H1 (cell line): ENCODE data around the gene INPP4B. TPM values are rescaled to one million over a fixed set of nuclear protein-coding genes. Genes with fewer than 3 reads are reported as not detected.

Experiments
- CTCF ChIA-PET: fragments of 300-600 bp; sonication (Branson Sonifier 250); formaldehyde crosslinking; loops from one replicate; lab custom pipeline; 2021; ENCODE audit not compliant: partially characterized antibody; lab: Charles Lee
- POLR2A ChIA-PET: fragments of 300-600 bp; sonication (Branson Sonifier 250); formaldehyde crosslinking; loops from one replicate; lab custom pipeline; 2021; ENCODE audit warnings: inconsistent platforms; ENCODE audit not compliant: partially characterized antibody; lab: Charles Lee
- DNase-seq, 2 experiments: peaks; one replicate each; pipeline versions ENCODE4 v3.0.0 to v3.0.0-alpha.2; 2010 to 2022; ENCODE audit warnings: low spot score in 2 of 2, low read depth in 1 of 2, mixed read lengths in 1 of 2
- FAIRE-seq: peaks from 2 replicates; lab custom pipeline; 2011; peaks lifted over from hg19 to GRCh38; lab: Jason Lieb, UNC
- H2AFZ ChIP-seq: 2 replicates; pipeline ENCODE4 v1.8.1; 2012; ENCODE audit warnings: low read length, inconsistent platforms
- H2AK5ac ChIP-seq: 2 replicates; pipeline ENCODE4 v1.6.1; 2013; ENCODE audit warnings: low read depth, low read length
- H2BK120ac ChIP-seq: replicated peaks from 2 replicates; pipeline ENCODE3; 2013; ENCODE audit warnings: low read depth, low read length, inconsistent platforms
- H2BK12ac ChIP-seq: 2 replicates; pipeline ENCODE4 v1.6.1; 2013; ENCODE audit warnings: low read depth, low read length
- H2BK15ac ChIP-seq: 2 replicates; pipeline ENCODE4 v1.6.1; 2013; ENCODE audit warnings: low read length
- H2BK20ac ChIP-seq: 2 replicates; pipeline ENCODE4 v1.6.1; 2013; ENCODE audit warnings: low read length
- H2BK5ac ChIP-seq: 2 replicates; pipeline ENCODE4 v1.6.1; 2013; ENCODE audit warnings: low read depth, low read length
- H3K14ac ChIP-seq: 2 replicates; pipeline ENCODE4 v1.6.1; 2013; ENCODE audit warnings: inconsistent platforms; ENCODE audit not compliant: insufficient read length
- H3K18ac ChIP-seq: 2 replicates; pipeline ENCODE4 v1.6.1; 2013; ENCODE audit warnings: low read length; ENCODE audit errors: extremely low read depth
- H3K23ac ChIP-seq: 2 replicates; pipeline ENCODE4 v1.6.1; 2013; ENCODE audit warnings: inconsistent platforms; ENCODE audit not compliant: insufficient read length
- H3K23me2 ChIP-seq: 2 replicates; pipeline ENCODE4 v1.6.1; 2013; ENCODE audit warnings: low read depth, low read length
- H3K27ac ChIP-seq: 2 replicates; pipeline ENCODE4 v1.6.1; 2011; ENCODE audit warnings: low read depth, low read length, inconsistent platforms
- H3K27me3 ChIP-seq, 4 experiments: replicated peaks in 1 of 4; 1 replicate in 1 of 4; 2 replicates in 3 of 4; pipeline versions ENCODE4 v1.6.1 to v1.8.1; 2011 to 2013; ENCODE audit warnings: low read length in 3 of 4, mild to moderate bottlenecking in 3 of 4, inconsistent platforms in 2 of 4, mixed read lengths in 2 of 4, moderate library complexity in 1 of 4; ENCODE audit not compliant: control insufficient read depth in 3 of 4, insufficient read depth in 3 of 4; ENCODE audit errors: extremely low read depth in 1 of 4
- H3K36me3 ChIP-seq, 4 experiments: 2 replicates each; pipeline versions ENCODE4 v1.6.1 to v1.8.1; 2011 to 2013; ENCODE audit warnings: mild to moderate bottlenecking in 4 of 4, low read length in 3 of 4, moderate library complexity in 2 of 4, control low read depth in 1 of 4, inconsistent platforms in 1 of 4; ENCODE audit not compliant: insufficient read depth in 4 of 4, control insufficient read depth in 2 of 4
- H3K4ac ChIP-seq: replicated peaks from 2 replicates; pipeline ENCODE3; 2013; ENCODE audit warnings: low read length, low read depth, mixed read lengths, inconsistent platforms; ENCODE audit not compliant: insufficient read length
- H3K4me1 ChIP-seq, 4 experiments: replicated peaks in 1 of 4; 1 replicate in 1 of 4; 2 replicates in 3 of 4; pipeline versions ENCODE4 v1.6.1 to v1.8.1; 2011 to 2013; ENCODE audit warnings: low read length in 3 of 4, inconsistent platforms in 2 of 4, mixed read lengths in 1 of 4; ENCODE audit not compliant: insufficient read depth in 4 of 4, control insufficient read depth in 3 of 4
- H3K4me2 ChIP-seq, 2 experiments: 2 replicates each; pipeline versions ENCODE4 v1.6.1 to v1.8.1; 2011 to 2013; ENCODE audit warnings: low read depth in 2 of 2, low read length in 2 of 2, control low read depth in 1 of 2, inconsistent platforms in 1 of 2, mild to moderate bottlenecking in 1 of 2; ENCODE audit not compliant: insufficient read depth in 1 of 2
- H3K4me3 ChIP-seq, 4 experiments: fragments of 200-600, 300-600 bp in 1 of 4; sonication (generic), shearing (Covaris generic), sonication (Bioruptor Twin) in 1 of 4; 2 replicates each; pipeline versions ENCODE4 v1.5.1 to v1.8.1; 2011 to 2016; ENCODE audit warnings: low read length in 4 of 4, low read depth in 3 of 4, control low read depth in 2 of 4, inconsistent platforms in 2 of 4, mild to moderate bottlenecking in 2 of 4, mixed read lengths in 1 of 4, moderate library complexity in 1 of 4; ENCODE audit not compliant: insufficient read depth in 2 of 4; ENCODE audit errors: extremely low read depth in 1 of 4
- H3K56ac ChIP-seq: replicated peaks from 2 replicates; pipeline ENCODE3; 2013; ENCODE audit warnings: low read depth, mild to moderate bottlenecking, mixed read lengths, low read length, inconsistent platforms; ENCODE audit not compliant: insufficient read length
- H3K79me1 ChIP-seq: 2 replicates; pipeline ENCODE4 v1.6.1; 2013; ENCODE audit warnings: low read depth, low read length, control low read depth
- H3K79me2 ChIP-seq, 2 experiments: 2 replicates each; pipeline versions ENCODE4 v1.6.1 to v1.8.1; 2012 to 2013; ENCODE audit warnings: low read length in 2 of 2, mild to moderate bottlenecking in 2 of 2, inconsistent platforms in 1 of 2; ENCODE audit not compliant: insufficient read depth in 2 of 2, control insufficient read depth in 1 of 2
- H3K9ac ChIP-seq, 4 experiments: replicated peaks in 1 of 4; 1 replicate in 1 of 4; 2 replicates in 3 of 4; pipeline versions ENCODE4 v1.6.1 to v1.8.1; 2011 to 2013; ENCODE audit warnings: low read depth in 3 of 4, low read length in 3 of 4, control low read depth in 2 of 4, mild to moderate bottlenecking in 2 of 4, moderate library complexity in 2 of 4, inconsistent platforms in 1 of 4; ENCODE audit errors: extremely low read depth in 1 of 4
- H3K9me3 ChIP-seq, 2 experiments: 2 replicates each; pipeline versions ENCODE4 v1.6.1 to v1.8.1; 2012 to 2013; ENCODE audit warnings: mild to moderate bottlenecking in 2 of 2, moderate library complexity in 2 of 2, control low read depth in 1 of 2, inconsistent platforms in 1 of 2, low read depth in 1 of 2, low read length in 1 of 2, mixed read lengths in 1 of 2; ENCODE audit not compliant: insufficient read depth in 2 of 2
- H4K20me1 ChIP-seq, 2 experiments: replicated peaks in 1 of 2; 2 replicates each; pipeline versions ENCODE3 to v1.8.1; 2011 to 2013; ENCODE audit warnings: inconsistent platforms in 2 of 2, low read length in 2 of 2, mild to moderate bottlenecking in 1 of 2; ENCODE audit not compliant: insufficient read depth in 2 of 2, control insufficient read depth in 1 of 2
- H4K5ac ChIP-seq: 2 replicates; pipeline ENCODE4 v1.6.1; 2013; ENCODE audit warnings: low read length, low read depth, mixed read lengths, inconsistent platforms; ENCODE audit not compliant: insufficient read length
- H4K8ac ChIP-seq: 2 replicates; pipeline ENCODE4 v1.8.0; 2013; ENCODE audit warnings: mild to moderate bottlenecking, moderate library complexity, low read length, inconsistent platforms; ENCODE audit not compliant: insufficient read depth; ENCODE audit errors: extremely low read depth
- H4K91ac ChIP-seq: replicated peaks from 2 replicates; pipeline ENCODE3; 2013; ENCODE audit warnings: low read length, mixed read lengths, inconsistent platforms; ENCODE audit not compliant: insufficient read length
- CEBPB ChIP-seq: IDR thresholded peaks from 2 replicates; pipeline ENCODE4 v1.6.1; 2012; ENCODE audit warnings: low read depth, low read length
- RNF2 ChIP-seq: fragments of 200-900, 300-1000 bp; sonication (generic); IDR thresholded peaks from 2 replicates; pipeline ENCODE4 v1.7.1; 2016; ENCODE audit warnings: borderline replicate concordance, low read depth, mild to moderate bottlenecking, antibody characterized with exemption, low read length; ENCODE audit not compliant: poor library complexity, severe bottlenecking; ENCODE audit errors: missing control alignments
- polyA plus RNA-seq, 7 experiments: library from polyadenylated mRNA; depleted of rRNA in 3 of 7; stranded (reverse) in 5 of 7; unstranded in 2 of 7; fragments of >200 nt in 5 of 7; fragments of 200-250 nt in 2 of 7; gene quantifications; 1 replicate in 5 of 7; 2 replicates in 1 of 7; 4 replicates in 1 of 7; pipeline versions ENCODE4 v1.2.1 to v1.2.3, GENCODE V29; 2011 to 2013; ENCODE audit warnings: missing spikeins in 2 of 7, mixed read lengths in 2 of 7
- total RNA-seq: library from RNA; stranded (reverse); fragmentation: NEBNext Ultra II Directional; extraction: Animal tissue kit (Norgen Biotek cat#: 25700); gene quantifications from 2 replicates; pipeline ENCODE4 v1.2.1, GENCODE V29; 2021

The INPP4B gene
- total and polyA plus RNA-seq, 2 of the 8 experiments (the other 6 are each of a cell fraction or from before 2014, with no cell fraction given) = 0.11 to 0.54 TPM

GRCh38 chr4:142347241-142347640 is 498.9 kb downstream of the INPP4B start:
- no peak overlapping the region for H3K4me3 ChIP-seq

More at GRCh38 chr4:142347241-142347640, 498.9 kb downstream of the INPP4B start:
- H4K91ac ChIP-seq = no peak overlapping the region
- no peaks in the 10 kb centered on the region for H3K27me3 ChIP-seq
- H2BK20ac ChIP-seq = no peak overlapping the region
- H3K9me3 ChIP-seq = no peaks in the 10 kb centered on the region
- no peak overlapping the region for H2BK12ac ChIP-seq
- CTCF ChIA-PET = no interaction called here
- no peak overlapping the region for H2BK15ac ChIP-seq
- no peaks in the 10 kb centered on the region for H3K23me2 ChIP-seq
- no peak overlapping the region for H2BK120ac ChIP-seq
- no peak overlapping the region for H3K9ac ChIP-seq
- H3K4me2 ChIP-seq = no peak overlapping the region
- H3K56ac ChIP-seq = no peak overlapping the region
- TF ChIP-seq CEBPB (0 out of 2 replicates have a peak, but pooled peaks have one; percentile 16), RNF2 (no peak)
- no peak overlapping the region for H3K4ac ChIP-seq
- no peak overlapping the region for H3K18ac ChIP-seq
- no peaks in the 10 kb centered on the region for H3K79me2 ChIP-seq
- H4K5ac ChIP-seq = no peak overlapping the region
- H4K20me1 ChIP-seq = no peaks in the 10 kb centered on the region
- H3K79me1 ChIP-seq = no peaks in the 10 kb centered on the region
- H3K23ac ChIP-seq = no peak overlapping the region
- POLR2A ChIA-PET = no interaction called here
- no peak for FAIRE-seq
- H2AFZ ChIP-seq = no peak overlapping the region
- H3K4me1 ChIP-seq = no peaks in the 10 kb centered on the region
- no peak overlapping the region for H3K14ac ChIP-seq
- no peak overlapping the region for H3K27ac ChIP-seq
- H2AK5ac ChIP-seq = no peak overlapping the region
- DNase-seq = no peak
- H2BK5ac ChIP-seq = no peak overlapping the region
- H3K36me3 ChIP-seq = no peaks in the 10 kb centered on the region
- no peak overlapping the region for H4K8ac ChIP-seq
